ENCODE results near the gene KLF13.

- TF ChIP-seq, protein P1, sequence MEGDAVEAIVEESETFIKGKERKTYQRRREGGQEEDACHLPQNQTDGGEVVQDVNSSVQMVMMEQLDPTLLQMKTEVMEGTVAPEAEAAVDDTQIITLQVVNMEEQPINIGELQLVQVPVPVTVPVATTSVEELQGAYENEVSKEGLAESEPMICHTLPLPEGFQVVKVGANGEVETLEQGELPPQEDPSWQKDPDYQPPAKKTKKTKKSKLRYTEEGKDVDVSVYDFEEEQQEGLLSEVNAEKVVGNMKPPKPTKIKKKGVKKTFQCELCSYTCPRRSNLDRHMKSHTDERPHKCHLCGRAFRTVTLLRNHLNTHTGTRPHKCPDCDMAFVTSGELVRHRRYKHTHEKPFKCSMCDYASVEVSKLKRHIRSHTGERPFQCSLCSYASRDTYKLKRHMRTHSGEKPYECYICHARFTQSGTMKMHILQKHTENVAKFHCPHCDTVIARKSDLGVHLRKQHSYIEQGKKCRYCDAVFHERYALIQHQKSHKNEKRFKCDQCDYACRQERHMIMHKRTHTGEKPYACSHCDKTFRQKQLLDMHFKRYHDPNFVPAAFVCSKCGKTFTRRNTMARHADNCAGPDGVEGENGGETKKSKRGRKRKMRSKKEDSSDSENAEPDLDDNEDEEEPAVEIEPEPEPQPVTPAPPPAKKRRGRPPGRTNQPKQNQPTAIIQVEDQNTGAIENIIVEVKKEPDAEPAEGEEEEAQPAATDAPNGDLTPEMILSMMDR (IDR thresholded peaks at IDR 0.05; ENCODE audit: low read depth, low read length), result no peak
- TF ChIP-seq POLR2A (IDR thresholded peaks at IDR 0.05; ENCODE audit: extremely low read depth, insufficient read length), result no peak
Observed at GRCh38 chr15:31300981-31301672, 25.5 kb upstream of the KLF13 start.
